Measurements from ENCODE around the gene SDR9C7.
"Not testable (repeated sequence)": the region's sequence is repeated elsewhere in the genome, so short reads cannot be mapped to it uniquely, and the experiment has no call there.

The SDR9C7 gene

GRCh38 chr12:56953314-56953713 lies 19.1 kb upstream of the SDR9C7 start:
- DNase-seq (ENCODE audit: low read depth in 2 of 2) = no peak

- no peak for DNase-seq (ENCODE audit: low read depth in 2 of 2)
These were observed 17.6 kb upstream of the SDR9C7 start for GRCh38 chr12:56951582-56952339.

GRCh38 chr12:56948881-56949280 lies 14.7 kb upstream of the SDR9C7 start:
- DNase-seq (ENCODE audit: low read depth in 2 of 2) = no peak

- DNase-seq (ENCODE audit: low read depth in 2 of 2) = no peak
These were observed 14.2 kb upstream of the SDR9C7 start for GRCh38 chr12:56948457-56948777.

GRCh38 chr12:56947633-56948456 lies 13.6 kb upstream of the SDR9C7 start:
- DNase-seq (ENCODE audit: low read depth in 2 of 2) = no peak

GRCh38 chr12:56943878-56944277 lies 9.7 kb upstream of the SDR9C7 start:
- DNase-seq (ENCODE audit: low read depth in 2 of 2) = no peak

GRCh38 chr12:56943374-56943773 lies 9.2 kb upstream of the SDR9C7 start:
- not testable (repeated sequence) for DNase-seq (ENCODE audit: low read depth in 2 of 2)

- DNase-seq (ENCODE audit: low read depth in 2 of 2) = no peak
These were observed 7.2 kb upstream of the SDR9C7 start for GRCh38 chr12:56941299-56942017.

- DNase-seq (ENCODE audit: low read depth in 2 of 2) = not testable (repeated sequence)
These were observed 6.7 kb upstream of the SDR9C7 start for GRCh38 chr12:56940942-56941298.

- no peak for DNase-seq (ENCODE audit: low read depth in 2 of 2)
These were observed 1.5 kb upstream of the SDR9C7 start for GRCh38 chr12:56935752-56936151.

- DNase-seq (ENCODE audit: low read depth in 2 of 2) = no peak
These were observed 949 bp upstream of the SDR9C7 start for GRCh38 chr12:56935157-56935556.

- no peak for DNase-seq (ENCODE audit: low read depth in 2 of 2)
These were observed 1.3 kb downstream of the SDR9C7 start for GRCh38 chr12:56932867-56933266.

- no peak for DNase-seq (ENCODE audit: low read depth in 2 of 2)
These were observed 2.1 kb downstream of the SDR9C7 start for GRCh38 chr12:56932146-56932545.

GRCh38 chr12:56931474-56931978 lies 2.7 kb downstream of the SDR9C7 start:
- no peak for DNase-seq (ENCODE audit: low read depth in 2 of 2)

- DNase-seq (ENCODE audit: low read depth in 2 of 2) = no peak
These were observed 4.0 kb downstream of the SDR9C7 start for GRCh38 chr12:56930241-56930640.

GRCh38 chr12:56929780-56930179 lies 4.4 kb downstream of the SDR9C7 start:
- no peak for DNase-seq (ENCODE audit: low read depth in 2 of 2)

GRCh38 chr12:56928262-56928661 lies 5.9 kb downstream of the SDR9C7 start:
- no peak for DNase-seq (ENCODE audit: low read depth in 2 of 2)

- no peak for DNase-seq (ENCODE audit: low read depth in 2 of 2)
These were observed 6.9 kb downstream of the SDR9C7 start for GRCh38 chr12:56927281-56927680.

- DNase-seq (ENCODE audit: low read depth in 2 of 2) = no peak
These were observed 12.2 kb downstream of the SDR9C7 start for GRCh38 chr12:56922031-56922430.

- DNase-seq (ENCODE audit: low read depth in 2 of 2) = no peak
These were observed 12.9 kb downstream of the SDR9C7 start for GRCh38 chr12:56921346-56921745.

GRCh38 chr12:56918139-56918538 lies 16.1 kb downstream of the SDR9C7 start:
- not testable (repeated sequence) for DNase-seq (ENCODE audit: low read depth in 2 of 2)

GRCh38 chr12:56916996-56917333 lies 17.2 kb downstream of the SDR9C7 start:
- no peak for DNase-seq (ENCODE audit: low read depth in 2 of 2)

Data from stimulated activated CD4-positive, alpha-beta T cell treated with anti-CD3 and anti-CD28 coated beads, Interleukin-15, amount 100 ng/mL, for 48 hours (primary cell).